Erythroblast (primary cell): ENCODE measurements around the gene SLC25A38.
"Not testable (repeated sequence)": the region's sequence is repeated elsewhere in the genome, so short reads cannot be mapped to it uniquely, and the experiment has no call there.

Experiments used
- GATA1 ChIP-seq: IDR thresholded peaks from 2 replicates; pipeline ENCODE4 v1.6.1; 2011; ENCODE audit warnings: low read depth, mild to moderate bottlenecking, control low read depth, low read length, moderate library complexity
- POLR2A ChIP-seq: IDR thresholded peaks from 2 replicates; pipeline ENCODE4 v1.6.1; 2011; ENCODE audit warnings: mild to moderate bottlenecking, low read length

GRCh38 chr3:39353168-39353927 is 29.8 kb upstream of the SLC25A38 start:
- not testable (repeated sequence) for TF ChIP-seq POLR2A, GATA1
